Testis (tissue), 3 donors: Measurements from ENCODE around the gene KIAA2012. TPM values are rescaled to one million over a fixed set of nuclear protein-coding genes. Genes with fewer than 3 reads are reported as not detected.

ENCODE experiments used
- DNase-seq: peaks from one replicate; pipeline ENCODE4 v3.0.0-alpha.2; 2019
- H3K27ac ChIP-seq, 2 donors: fragments of 200-600 bp; sonication (generic); one replicate each; pipeline ENCODE4 v1.5.1; 2019
- H3K27me3 ChIP-seq: fragments of 200-600 bp; sonication (generic); one replicate; pipeline ENCODE4 v1.5.1; 2019
- H3K36me3 ChIP-seq: fragments of 200-600 bp; sonication (generic); one replicate; pipeline ENCODE4 v1.5.1; 2017; ENCODE audit warnings: low read depth; ENCODE audit errors: missing control alignments
- H3K4me1 ChIP-seq: fragments of 200-600 bp; sonication (generic); one replicate; pipeline ENCODE4 v1.5.1; 2019
- H3K4me3 ChIP-seq, 2 donors: fragments of 200-600 bp; sonication (generic); one replicate each; pipeline ENCODE4 v1.5.1; 2017 to 2019
- H3K9me3 ChIP-seq: fragments of 200-600 bp; sonication (generic); one replicate; pipeline ENCODE4 v1.5.1; 2017
- CTCF ChIP-seq, 3 experiments: fragments of 450-650 bp in 2 of 3; fragments of 200-600 bp in 1 of 3; sonication (generic) in 1 of 3; IDR thresholded peaks; one replicate each; pipeline ENCODE4 v1.5.1; 2016 to 2019; ENCODE audit warnings: antibody characterized with exemption in 3 of 3, mild to moderate bottlenecking in 2 of 3, moderate library complexity in 1 of 3
- POLR2A ChIP-seq: fragments of 450-650 bp; IDR thresholded peaks from one replicate; pipeline ENCODE4 v1.6.1; 2017; ENCODE audit warnings: antibody characterized with exemption, mild to moderate bottlenecking, moderate library complexity
- WGBS, 2 donors: methylation state at CpG; one replicate each; pipeline ENCODE4 v1.1.5; 2018; 5-methylcytosine and 5-hydroxymethylcytosine counted together
- intact Hi-C: fragments of 100-400 bp; cut with DNase I; formaldehyde crosslinking; loops from one replicate; pipeline ENCODE4 v1.15.1; 2023; ENCODE audit warnings: low total_unique reads
- polyA plus RNA-seq: library from polyadenylated mRNA; stranded (reverse); fragments of 350-450 nt; fragmentation: Illumina TruSeq; extraction: RNeasy Lipid Tissue Mini Kit (QIAGEN cat#74804); gene quantifications from one replicate; pipeline ENCODE4 v1.2.3, GENCODE V29; 2014; ENCODE audit warnings: low read depth, low replicate concordance; ENCODE audit not compliant: insufficient read depth
- total RNA-seq, 2 donors: library from RNA; depleted of rRNA; stranded (reverse); fragments of >200 nt; gene quantifications; one replicate each; pipeline ENCODE4 v1.2.3, GENCODE V29; 2016

Gene KIAA2012
- total and polyA plus RNA-seq, 3 donors from 2014 or later, result 1.1 to 1.6 (median 1.3) TPM

DNA sequence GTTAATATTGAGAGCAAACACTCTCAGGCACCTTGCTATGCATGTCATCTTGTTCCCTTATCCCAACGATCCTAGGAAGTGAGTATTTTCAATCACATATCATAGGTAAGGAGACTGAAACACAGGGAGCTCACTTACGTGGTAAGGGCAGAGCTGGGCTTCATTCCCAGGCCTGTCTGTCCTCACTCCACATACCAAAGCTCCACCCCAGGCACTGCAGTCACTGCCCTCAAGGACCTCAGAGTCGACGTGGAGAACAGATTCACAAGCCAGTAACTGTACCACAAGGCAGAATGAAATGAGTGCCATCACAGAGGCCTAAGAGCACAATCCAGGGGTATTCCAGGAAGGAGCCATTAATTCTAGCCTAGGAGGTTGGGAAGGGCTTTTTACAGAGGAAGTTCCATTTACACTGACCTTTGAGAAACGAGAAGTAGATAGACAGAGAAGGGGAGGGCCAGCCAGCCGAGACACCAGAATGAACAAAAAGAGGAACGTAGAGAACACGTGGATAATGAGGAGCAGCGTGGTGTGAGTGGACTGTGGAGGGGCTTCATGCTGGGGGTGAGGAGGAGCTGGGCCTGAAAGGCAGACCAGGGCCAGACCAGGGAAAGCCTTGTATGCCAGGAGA lies 48.6 kb downstream of the KIAA2012 start:
- Histone ChIP-seq H3K27ac (no peak overlapping the region), H3K36me3 (no peaks in the 10 kb centered on the region), H3K9me3 (no peaks in the 10 kb centered on the region), H3K27me3 (no peaks in the 10 kb centered on the region), H3K4me3 (no peak overlapping the region), H3K4me1 (peaks cover under 1% of the 10 kb centered on the region)
- 78 to 87% methylated on average over 9 of the region's 9 CpGs for WGBS, 2 donors
- no peak for TF ChIP-seq POLR2A
- TF ChIP-seq CTCF (IDR thresholded peaks at IDR 0.05), result no peak
- intact Hi-C loops, result no loop called here
- no peak for DNase-seq

DNA sequence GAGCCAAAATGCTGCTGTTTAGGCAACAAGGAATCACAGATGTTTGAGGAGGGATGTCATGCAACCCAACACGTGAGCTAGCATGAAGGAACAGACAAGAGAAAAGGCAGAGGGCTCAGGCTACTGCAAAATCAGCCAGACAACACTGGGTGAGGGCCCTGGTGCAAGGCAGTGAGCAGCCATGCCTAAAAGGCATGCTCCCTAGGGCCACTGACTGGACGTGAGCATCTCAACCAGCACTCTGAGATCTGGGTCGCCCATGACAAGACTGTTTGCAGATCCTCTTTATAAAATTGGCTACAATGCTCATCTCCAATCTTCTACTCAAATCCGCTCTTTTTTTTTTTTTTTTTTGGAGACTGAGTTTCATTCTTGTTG lies 49.1 kb downstream of the KIAA2012 start:
- H3K27me3 ChIP-seq, result no peaks in the 10 kb centered on the region
- no peak for DNase-seq
- H3K4me3 ChIP-seq, result no peak overlapping the region
- H3K4me1 ChIP-seq, result peaks cover 5% of the 10 kb centered on the region
- TF ChIP-seq POLR2A, result no peak
- no peak for TF ChIP-seq CTCF (IDR thresholded peaks at IDR 0.05)
- no peaks in the 10 kb centered on the region for H3K36me3 ChIP-seq
- H3K9me3 ChIP-seq, result no peaks in the 10 kb centered on the region
- H3K27ac ChIP-seq, result no peak overlapping the region
- intact Hi-C loops, result no loop called here
- 92% methylated on average over 4 of the region's 4 CpGs for WGBS, 2 donors

DNA sequence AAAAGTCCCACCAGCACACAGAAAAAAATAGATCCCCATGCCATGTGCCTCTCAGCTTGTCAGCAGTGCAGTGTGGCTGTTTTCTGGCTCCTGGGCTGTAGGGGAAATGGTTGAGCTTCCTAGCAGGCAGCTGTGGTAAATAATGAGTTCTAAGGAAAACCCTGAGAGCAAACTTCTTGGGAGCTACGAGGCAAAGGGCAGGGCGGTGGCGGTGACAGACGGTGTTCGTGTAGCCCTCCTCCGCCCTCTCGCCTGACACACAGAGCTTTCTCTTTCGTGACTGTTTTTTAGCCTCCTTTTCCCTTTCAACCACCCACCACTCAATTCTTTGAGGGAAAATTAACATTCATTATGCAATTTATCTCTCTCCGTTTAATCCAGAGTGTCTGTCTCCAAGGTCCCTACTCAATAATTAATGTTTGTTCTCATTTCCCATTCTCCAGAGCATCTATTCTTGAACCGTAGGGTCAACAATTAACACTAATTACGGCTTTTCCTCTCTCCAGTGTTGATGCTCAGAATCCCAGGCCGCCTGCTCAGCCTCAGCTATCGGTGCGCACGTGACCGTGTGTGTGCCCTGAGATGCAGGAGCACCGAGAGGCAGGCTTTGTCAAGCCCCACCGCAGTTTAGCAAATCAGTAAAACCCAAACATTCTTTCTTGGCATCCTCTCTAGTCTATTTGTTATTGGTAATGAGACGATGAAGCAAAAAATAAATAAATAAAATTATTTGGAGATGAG lies 50.1 kb downstream of the KIAA2012 start:
- Histone ChIP-seq H3K4me3 (no peak overlapping the region), H3K9me3 (no peaks in the 10 kb centered on the region), H3K4me1 (peaks cover 9% of the 10 kb centered on the region), H3K27me3 (no peaks in the 10 kb centered on the region), H3K27ac (no peak overlapping the region), H3K36me3 (no peaks in the 10 kb centered on the region)
- WGBS, 2 donors, result 50 to 56% methylated on average over 19 of the region's 19 CpGs
- peak; percentile 48 for DNase-seq
- intact Hi-C loops, result no loop called here
- TF ChIP-seq CTCF (IDR thresholded peaks at IDR 0.05) (no peak), POLR2A (no peak)

- no peak for DNase-seq
- intact Hi-C loops, result no loop called here
- WGBS, 2 donors, result 88 to 91% methylated on average over 2 of the region's 2 CpGs
- peaks cover 9% of the 10 kb centered on the region for H3K4me1 ChIP-seq
- no peaks in the 10 kb centered on the region for H3K27me3 ChIP-seq
- TF ChIP-seq POLR2A (no peak), CTCF (IDR thresholded peaks at IDR 0.05) (no peak)
- no peaks in the 10 kb centered on the region for H3K9me3 ChIP-seq
- no peak overlapping the region for H3K27ac ChIP-seq
- no peaks in the 10 kb centered on the region for H3K36me3 ChIP-seq
- H3K4me3 ChIP-seq, result no peak overlapping the region
These were observed 51.2 kb downstream of the KIAA2012 start for GRCh38 chr2:202124286-202124685.
